ENCODE results near the gene NT5DC1.

- TF ChIP-seq POLR2A (IDR thresholded peaks at IDR 0.05) (no peak), CTCF (IDR thresholded peaks at IDR 0.05) (no peak)
Observed at GRCh38 chr6:116205281-116205680, 104.6 kb downstream of the NT5DC1 start.

Data from Peyer's patch (tissue), 4 donors.